GM20000 (cell line): ENCODE measurements around the gene TTC21B.

ENCODE experiments used
- DNase-seq: peaks from one replicate; pipeline ENCODE4 v3.0.0; 2012; ENCODE audit warnings: low spot score
- CTCF ChIP-seq: IDR thresholded peaks from 2 replicates; pipeline ENCODE4 v1.5.1; 2012; ENCODE audit warnings: mild to moderate bottlenecking, control low read depth; ENCODE audit errors: extremely low read depth, missing control alignments

TTC21B gene

GRCh38 chr2:165924946-165925345 lies 28.6 kb downstream of the TTC21B start:
- no peak for TF ChIP-seq CTCF

GRCh38 chr2:165920748-165921147 lies 32.8 kb downstream of the TTC21B start:
- no peak for TF ChIP-seq CTCF
- DNase-seq: no peak

More at GRCh38 chr2:165924946-165925345, 28.6 kb downstream of the TTC21B start:
- DNase-seq: no peak

- no peak for DNase-seq
- no peak for TF ChIP-seq CTCF
Measured at GRCh38 chr2:165913636-165914035, 39.9 kb downstream of the TTC21B start.

GRCh38 chr2:165911981-165912380 lies 41.6 kb downstream of the TTC21B start:
- DNase-seq: no peak
- no peak for TF ChIP-seq CTCF

GRCh38 chr2:165911231-165911630 lies 42.3 kb downstream of the TTC21B start:
- DNase-seq: no peak
- TF ChIP-seq CTCF: no peak

- no peak for DNase-seq
- TF ChIP-seq CTCF: no peak
Measured at GRCh38 chr2:165909466-165909865, 44.1 kb downstream of the TTC21B start.

GRCh38 chr2:165905854-165906253 lies 47.7 kb downstream of the TTC21B start:
- no peak for TF ChIP-seq CTCF
- DNase-seq: no peak
